ENCODE data around the gene CPA1.

CPA1 gene

GRCh38 chr7:130337410-130337971 lies 42.8 kb upstream of the CPA1 start (continued):
- no peak for TF ChIP-seq PATZ1 (tag by site-specific recombination; IDR thresholded peaks at IDR 0.05)
- TF ChIP-seq BCL11A (tag by site-specific recombination; IDR thresholded peaks at IDR 0.05; ENCODE audit: low read depth), result no peak
- no peak for TF ChIP-seq GLI4 (tag by site-specific recombination; IDR thresholded peaks at IDR 0.05)
- TF ChIP-seq KLF10 (tag by site-specific recombination; IDR thresholded peaks at IDR 0.05), result no peak
- TF ChIP-seq ZBTB1 (tag by site-specific recombination; IDR thresholded peaks at IDR 0.05), result no peak
- no peak for TF ChIP-seq ZNF830 (tag by site-specific recombination; IDR thresholded peaks at IDR 0.05; ENCODE audit: low read depth)
- no peak for TF ChIP-seq ZNF157 (tag by site-specific recombination; IDR thresholded peaks at IDR 0.05)
- TF ChIP-seq SP2 (tag by site-specific recombination; IDR thresholded peaks at IDR 0.05), result no peak

DNA sequence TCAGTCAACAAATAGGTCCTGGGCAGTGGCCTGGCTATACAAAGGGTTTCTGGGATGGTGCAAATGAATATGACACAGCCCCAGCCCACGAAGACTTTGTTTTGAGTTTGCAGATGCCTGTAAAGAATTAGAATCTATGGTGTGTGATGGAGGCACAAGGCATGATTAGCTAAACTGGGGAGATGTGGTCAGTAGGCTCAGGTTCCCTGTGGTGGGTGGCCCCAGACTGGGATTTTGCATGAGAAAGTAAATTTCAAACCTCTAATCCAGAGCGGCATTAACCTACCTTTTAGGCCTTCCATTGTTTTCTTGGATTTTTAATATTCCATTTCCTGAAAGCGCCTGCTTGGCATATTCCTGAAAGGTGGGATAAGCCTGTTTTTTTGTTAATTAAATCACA lies 42.1 kb upstream of the CPA1 start:
- no peak overlapping the region for H3K27ac ChIP-seq (ENCODE audit: extremely low read depth, low read depth, low read length)
- CTCF ChIA-PET, result no interaction called here

More for the DNA sequence above, 42.1 kb upstream of the CPA1 start:
- Histone ChIP-seq H3K9me3 (ENCODE audit: control insufficient read depth, insufficient read depth, low read depth, low read length) (no peaks in the 10 kb centered on the region), H3K4me3 (ENCODE audit: low read depth, low read length) (no peak overlapping the region), H3K4me1 (ENCODE audit: control insufficient read depth, insufficient read depth, low read length) (no peaks in the 10 kb centered on the region), H3K36me3 (ENCODE audit: control insufficient read depth in 2 of 2, insufficient read depth in 1 of 2, low read length in 2 of 2) (no peaks in the 10 kb centered on the region)
- TF ChIP-seq ZNF792 (tag by site-specific recombination; IDR thresholded peaks at IDR 0.05) (no peak), ZNF350 (tag by site-specific recombination; IDR thresholded peaks at IDR 0.05) (no peak), HOXC10 (CRISPR knock-in tag; IDR thresholded peaks at IDR 0.05) (no peak), ZNF626 (tag by site-specific recombination; IDR thresholded peaks at IDR 0.05) (no peak), ZSCAN18 (tag by site-specific recombination; IDR thresholded peaks at IDR 0.05) (no peak), OSR2 (tag by site-specific recombination; IDR thresholded peaks at IDR 0.05) (no peak), YY1 (tag by site-specific recombination; IDR thresholded peaks at IDR 0.05) (no peak), ZNF449 (tag by site-specific recombination; IDR thresholded peaks at IDR 0.05) (no peak), PRDM1 (tag by site-specific recombination; IDR thresholded peaks at IDR 0.05) (no peak), ZNF121 (tag by site-specific recombination; IDR thresholded peaks at IDR 0.05) (no peak), ZNF513 (tag by site-specific recombination; IDR thresholded peaks at IDR 0.05) (no peak)
- TF ChIP-seq, protein P1, sequence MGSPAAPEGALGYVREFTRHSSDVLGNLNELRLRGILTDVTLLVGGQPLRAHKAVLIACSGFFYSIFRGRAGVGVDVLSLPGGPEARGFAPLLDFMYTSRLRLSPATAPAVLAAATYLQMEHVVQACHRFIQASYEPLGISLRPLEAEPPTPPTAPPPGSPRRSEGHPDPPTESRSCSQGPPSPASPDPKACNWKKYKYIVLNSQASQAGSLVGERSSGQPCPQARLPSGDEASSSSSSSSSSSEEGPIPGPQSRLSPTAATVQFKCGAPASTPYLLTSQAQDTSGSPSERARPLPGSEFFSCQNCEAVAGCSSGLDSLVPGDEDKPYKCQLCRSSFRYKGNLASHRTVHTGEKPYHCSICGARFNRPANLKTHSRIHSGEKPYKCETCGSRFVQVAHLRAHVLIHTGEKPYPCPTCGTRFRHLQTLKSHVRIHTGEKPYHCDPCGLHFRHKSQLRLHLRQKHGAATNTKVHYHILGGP (tag by site-specific recombination; IDR thresholded peaks at IDR 0.05), result no peak
- POLR2A ChIA-PET, result no interaction called here

All from HEK293 (cell line).